HFFc6 (cell line): ENCODE data around the gene ASAP2. TPM values are rescaled to one million over a fixed set of nuclear protein-coding genes. Genes with fewer than 3 reads are reported as not detected.

ENCODE experiments used
- DNase-seq: peaks from one replicate; pipeline ENCODE4 v3.0.0-alpha.2; 2018
- H3K27ac Mint-ChIP-seq: 2 replicates; pipeline ENCODE4 v1.8.0; 2020; ENCODE audit warnings: mild to moderate bottlenecking, mixed read lengths
- H3K27me3 Mint-ChIP-seq: 2 replicates; pipeline ENCODE4 v1.8.0; 2021; ENCODE audit warnings: mild to moderate bottlenecking, moderate library complexity, mixed read lengths; ENCODE audit not compliant: insufficient read depth
- H3K36me3 Mint-ChIP-seq: 2 replicates; pipeline ENCODE4 v1.8.0; 2021; ENCODE audit warnings: low read depth, mixed read lengths
- H3K4me1 Mint-ChIP-seq: 2 replicates; pipeline ENCODE4 v1.8.0; 2020; ENCODE audit warnings: low read depth, mixed read lengths
- H3K4me3 Mint-ChIP-seq: 2 replicates; pipeline ENCODE4 v1.8.0; 2020; ENCODE audit warnings: mild to moderate bottlenecking, moderate library complexity, mixed read lengths
- H3K9me3 Mint-ChIP-seq: 2 replicates; pipeline ENCODE4 v1.8.0; 2020; ENCODE audit warnings: mild to moderate bottlenecking, mixed read lengths
- total RNA-seq, 6 experiments: library from RNA; stranded (reverse); fragmentation: NEBNext Ultra II Directional; extraction: Animal tissue kit (Norgen Biotek cat#: 25700); gene quantifications; 2 replicates in 1 of 6; 3 replicates in 5 of 6; pipeline ENCODE4 v1.2.3, GENCODE V29; 2021
- TF ChIP-seq, protein P1 (sequence below): fragments of 200-600 bp; sonication (generic); IDR thresholded peaks from 2 replicates; pipeline ENCODE4 v1.5.0; 2021; ENCODE audit warnings: antibody characterized with exemption, mild to moderate bottlenecking

The ASAP2 gene
- total RNA-seq, 6 experiments from 2014 or later: 31.2 to 37.4 (median 34.3) TPM

DNA sequence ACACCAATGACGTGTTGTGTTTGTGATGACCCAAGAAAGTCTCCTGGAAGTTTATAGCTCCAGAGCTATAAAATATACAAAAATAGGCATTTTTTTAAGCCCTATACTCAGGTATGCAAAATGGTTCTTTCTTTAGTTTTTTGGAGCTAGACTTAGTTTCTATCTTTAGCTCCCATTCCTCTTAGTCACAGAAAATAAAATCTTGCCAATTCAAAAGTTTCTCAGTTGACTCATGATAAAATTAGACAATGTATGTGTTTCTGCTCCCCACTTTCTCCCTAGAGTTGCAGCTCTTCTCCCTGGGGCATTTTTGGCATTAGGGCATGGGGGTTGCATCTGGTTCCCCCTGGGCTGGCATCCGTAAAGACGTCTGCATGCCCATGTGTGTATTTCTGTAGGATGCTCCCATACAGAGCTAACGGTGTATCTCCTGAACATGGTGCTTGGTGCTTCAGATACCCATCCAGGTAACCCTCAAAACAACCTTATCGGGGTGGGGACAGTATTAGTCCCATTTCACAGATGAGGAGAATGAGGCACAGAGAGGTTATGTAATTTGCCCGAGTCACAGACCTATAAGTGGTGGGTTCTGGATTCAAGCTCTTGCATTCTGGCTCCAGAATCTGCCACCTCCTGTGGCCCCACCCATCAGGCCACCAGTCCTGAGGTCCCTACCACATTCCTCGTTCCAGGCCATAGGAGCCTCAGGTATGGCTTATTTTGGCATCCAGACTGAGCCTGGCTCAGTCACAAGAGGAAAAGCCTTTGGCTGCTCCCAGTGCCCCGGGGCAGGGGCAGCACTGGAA, 43.1 kb upstream of the ASAP2 start:
- H3K4me3 Mint-ChIP-seq: peak overlapping the region; percentile 23; the same call in 1 of the 2 replicates
- peaks cover 44% of the 10 kb centered on the region for H3K4me1 Mint-ChIP-seq
- H3K27me3 Mint-ChIP-seq: no peaks in the 10 kb centered on the region; the same call in 1 of the 2 replicates
- TF ChIP-seq, protein P1, sequence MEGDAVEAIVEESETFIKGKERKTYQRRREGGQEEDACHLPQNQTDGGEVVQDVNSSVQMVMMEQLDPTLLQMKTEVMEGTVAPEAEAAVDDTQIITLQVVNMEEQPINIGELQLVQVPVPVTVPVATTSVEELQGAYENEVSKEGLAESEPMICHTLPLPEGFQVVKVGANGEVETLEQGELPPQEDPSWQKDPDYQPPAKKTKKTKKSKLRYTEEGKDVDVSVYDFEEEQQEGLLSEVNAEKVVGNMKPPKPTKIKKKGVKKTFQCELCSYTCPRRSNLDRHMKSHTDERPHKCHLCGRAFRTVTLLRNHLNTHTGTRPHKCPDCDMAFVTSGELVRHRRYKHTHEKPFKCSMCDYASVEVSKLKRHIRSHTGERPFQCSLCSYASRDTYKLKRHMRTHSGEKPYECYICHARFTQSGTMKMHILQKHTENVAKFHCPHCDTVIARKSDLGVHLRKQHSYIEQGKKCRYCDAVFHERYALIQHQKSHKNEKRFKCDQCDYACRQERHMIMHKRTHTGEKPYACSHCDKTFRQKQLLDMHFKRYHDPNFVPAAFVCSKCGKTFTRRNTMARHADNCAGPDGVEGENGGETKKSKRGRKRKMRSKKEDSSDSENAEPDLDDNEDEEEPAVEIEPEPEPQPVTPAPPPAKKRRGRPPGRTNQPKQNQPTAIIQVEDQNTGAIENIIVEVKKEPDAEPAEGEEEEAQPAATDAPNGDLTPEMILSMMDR: no peak
- DNase-seq: peak; percentile 87
- H3K36me3 Mint-ChIP-seq: no peaks in the 10 kb centered on the region
- no peaks in the 10 kb centered on the region for H3K9me3 Mint-ChIP-seq
- peak overlapping the region; percentile 80 for H3K27ac Mint-ChIP-seq

DNA sequence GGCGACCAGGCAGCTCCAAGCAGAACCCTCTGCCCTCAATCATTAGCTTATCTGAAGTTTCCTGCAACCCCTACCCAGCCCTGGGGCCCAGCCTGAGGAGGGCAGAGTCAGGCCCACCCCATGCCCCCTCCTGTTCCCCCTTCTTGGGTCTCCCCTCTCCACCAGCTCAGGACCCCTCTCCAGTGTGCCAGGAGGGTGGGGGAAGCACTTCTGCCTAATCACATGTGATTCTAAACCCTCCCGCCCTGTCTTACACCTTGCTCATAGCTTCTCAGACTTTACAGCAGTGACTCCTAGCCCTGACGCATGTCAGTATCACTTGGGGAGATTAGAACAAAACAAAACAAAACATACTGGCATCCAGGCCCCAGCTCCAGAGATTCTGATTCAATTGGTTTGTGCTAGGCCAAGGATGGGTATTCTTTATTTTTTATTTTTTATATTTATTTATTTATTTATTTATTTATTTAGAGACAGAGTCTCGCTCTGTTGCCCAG, 42.5 kb upstream of the ASAP2 start:
- no peak overlapping the region for H3K4me3 Mint-ChIP-seq
- no peaks in the 10 kb centered on the region for H3K36me3 Mint-ChIP-seq
- H3K9me3 Mint-ChIP-seq: no peaks in the 10 kb centered on the region
- H3K27me3 Mint-ChIP-seq: no peaks in the 10 kb centered on the region; the same call in none of the 2 replicates
- peaks cover 44% of the 10 kb centered on the region for H3K4me1 Mint-ChIP-seq
- H3K27ac Mint-ChIP-seq: 0 out of 2 replicates have a peak overlapping the region, but pooled peaks have one; percentile 24
- DNase-seq: no peak
- TF ChIP-seq, protein P1: no peak

DNA sequence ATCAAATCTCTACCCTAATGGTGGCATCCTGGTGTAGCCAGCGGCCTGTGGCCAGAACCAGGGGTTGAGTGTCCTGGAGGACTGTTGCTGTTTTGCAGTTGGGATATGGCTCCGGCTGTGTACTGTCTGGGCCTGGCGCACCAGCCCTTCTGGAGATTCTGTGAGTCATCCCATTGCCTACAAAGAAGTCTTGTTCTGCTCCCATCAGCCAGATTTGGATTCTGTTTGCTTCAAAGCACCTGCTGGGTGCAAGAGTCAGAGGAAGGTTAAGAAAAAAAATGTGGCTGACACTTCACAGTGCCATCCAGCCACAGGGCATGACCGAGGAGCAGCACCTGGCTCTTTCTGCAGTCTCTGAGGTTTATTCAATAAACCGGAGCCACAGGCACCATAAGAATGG, 41.0 kb upstream of the ASAP2 start:
- Mint-ChIP-seq H3K36me3 (no peaks in the 10 kb centered on the region), H3K27ac (no peak overlapping the region), H3K9me3 (no peaks in the 10 kb centered on the region), H3K4me3 (no peak overlapping the region), H3K4me1 (peaks cover 44% of the 10 kb centered on the region), H3K27me3 (no peaks in the 10 kb centered on the region; the same call in none of the 2 replicates)
- peak; percentile 23 for DNase-seq
- TF ChIP-seq, protein P1: no peak

DNA sequence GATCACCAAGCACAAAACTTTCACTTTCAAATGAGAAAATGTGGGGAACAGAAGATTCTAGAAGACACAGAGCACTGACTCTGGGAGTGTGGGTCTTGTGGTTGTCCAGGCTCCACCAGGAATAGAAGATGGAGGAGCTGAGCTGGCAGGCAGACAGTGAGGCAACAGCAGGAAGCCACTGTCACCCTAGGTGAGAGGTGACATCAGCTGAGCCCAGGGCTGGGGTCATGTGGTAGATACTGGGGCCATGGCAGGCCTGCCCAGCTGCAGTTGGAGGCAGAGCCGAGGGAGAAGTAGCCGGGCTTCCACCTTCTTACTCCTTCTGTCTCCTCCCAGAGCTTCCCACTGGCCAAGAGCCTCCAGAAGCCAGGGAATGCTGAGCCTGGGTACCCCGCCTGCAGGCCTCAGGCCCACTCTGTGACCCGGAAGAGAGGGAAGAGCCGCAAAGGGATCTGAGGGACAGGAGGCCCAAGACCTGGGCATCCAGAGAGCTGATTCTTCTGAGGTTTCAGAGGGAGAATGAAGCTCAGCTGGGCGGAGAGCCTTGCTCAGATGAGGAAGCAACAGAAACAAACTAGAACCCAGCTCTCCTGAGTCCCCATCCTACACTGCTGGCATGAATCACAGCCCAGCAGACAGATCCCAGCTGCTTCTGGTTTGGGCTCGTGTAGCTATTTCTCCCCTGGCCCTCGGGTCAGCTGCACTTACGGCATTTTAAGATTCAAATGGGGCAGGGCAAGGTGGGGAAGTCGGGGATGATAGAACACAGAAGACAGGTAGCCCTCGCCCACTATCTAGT, 39.8 kb upstream of the ASAP2 start:
- H3K36me3 Mint-ChIP-seq: no peaks in the 10 kb centered on the region
- H3K9me3 Mint-ChIP-seq: no peaks in the 10 kb centered on the region
- H3K27ac Mint-ChIP-seq: no peak overlapping the region
- H3K4me1 Mint-ChIP-seq: peaks cover 38% of the 10 kb centered on the region
- no peak for DNase-seq
- TF ChIP-seq, protein P1: no peak
- H3K4me3 Mint-ChIP-seq: no peak overlapping the region
- H3K27me3 Mint-ChIP-seq: no peaks in the 10 kb centered on the region; the same call in 1 of the 2 replicates

DNA sequence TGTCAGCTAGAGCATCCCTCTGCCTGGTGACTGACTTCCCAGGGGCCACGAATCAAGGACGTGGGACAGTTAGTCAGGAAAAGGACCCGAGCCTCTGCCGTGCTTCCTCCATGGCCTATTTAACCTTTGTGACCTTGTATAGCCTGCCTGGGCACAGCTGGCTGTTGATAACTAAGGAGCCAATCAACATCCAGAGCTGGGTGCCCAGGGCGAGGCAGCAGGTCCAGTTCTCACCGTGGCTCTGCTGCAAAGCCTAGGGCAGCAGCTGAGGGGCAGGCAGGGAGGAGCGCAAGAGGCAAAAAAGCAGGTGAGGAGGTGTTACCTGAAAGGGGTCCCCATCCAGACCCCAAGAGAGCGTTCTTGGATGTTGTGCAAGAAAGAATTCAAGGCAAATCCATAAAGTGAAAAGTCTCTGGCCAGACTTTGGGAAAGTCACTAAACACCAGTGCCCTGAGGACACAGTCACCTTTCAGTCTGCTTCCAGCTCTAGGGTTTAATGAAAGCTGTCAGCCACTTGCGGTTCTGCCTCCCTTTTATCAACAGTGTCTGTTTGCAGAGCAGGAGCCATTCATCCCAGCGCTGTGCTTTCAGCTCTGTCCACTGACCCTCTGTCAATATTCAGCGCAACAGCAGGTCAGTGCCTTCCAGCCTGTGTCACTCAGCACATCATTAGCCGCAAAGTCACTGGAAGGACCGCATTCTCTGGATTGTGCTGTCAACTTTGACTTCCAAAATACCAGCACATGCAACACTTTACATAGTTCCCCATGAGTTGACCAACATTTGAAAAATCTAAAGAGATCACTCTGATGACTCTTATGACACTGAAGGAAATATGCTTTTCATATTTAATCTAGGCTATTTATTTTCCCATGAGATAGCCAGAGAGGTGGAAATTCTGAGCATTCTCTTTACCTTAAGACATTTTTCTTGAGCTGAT, 38.6 kb upstream of the ASAP2 start:
- Mint-ChIP-seq H3K4me1 (peaks cover 35% of the 10 kb centered on the region), H3K4me3 (no peak overlapping the region), H3K27me3 (no peaks in the 10 kb centered on the region; the same call in 1 of the 2 replicates), H3K36me3 (no peaks in the 10 kb centered on the region), H3K9me3 (no peaks in the 10 kb centered on the region), H3K27ac (no peak overlapping the region)
- TF ChIP-seq, protein P1: no peak
- no peak for DNase-seq
